Measurements from ENCODE around the gene CTR9.
"Not testable (repeated sequence)": the region's sequence is repeated elsewhere in the genome, so short reads cannot be mapped to it uniquely, and the experiment has no call there.

DNA sequence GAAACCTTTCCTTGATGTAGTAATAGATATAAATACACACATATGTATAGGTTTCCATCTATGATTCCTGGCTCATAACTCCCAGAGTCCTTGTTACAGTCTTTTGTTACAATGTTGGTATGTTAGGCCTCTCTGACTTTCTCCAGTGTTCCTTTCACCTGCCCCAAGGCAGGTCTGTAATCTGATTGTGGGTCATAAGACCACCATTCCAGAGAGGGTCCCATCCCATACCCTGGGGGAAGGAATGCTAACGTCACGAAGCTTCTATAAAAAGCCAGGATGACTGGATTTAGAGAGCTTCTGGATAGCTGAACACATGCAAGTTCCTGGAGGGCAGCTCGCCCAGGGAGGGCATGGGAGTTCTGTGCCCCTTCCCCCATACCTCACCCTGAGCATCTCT, 71.4 kb downstream of the CTR9 start:
- TF ChIP-seq CTCF, POLR2A (IDR thresholded peaks at IDR 0.05): not testable (repeated sequence)

All from body of pancreas (tissue), 4 donors.